GM19328 (cell line): Measurements from ENCODE around the gene NFAM1.
A peak's percentile ranks its signal among the peaks of the same experiment; 100 is the strongest.

Source experiments
- ATAC-seq: cut with Tn5 transposase; IDR thresholded peaks from one replicate; pipeline ENCODE4 v1.9.1; 2021; ENCODE audit warnings: mild to moderate bottlenecking, moderate library complexity; ENCODE audit not compliant: unreplicated experiment

Gene NFAM1

DNA sequence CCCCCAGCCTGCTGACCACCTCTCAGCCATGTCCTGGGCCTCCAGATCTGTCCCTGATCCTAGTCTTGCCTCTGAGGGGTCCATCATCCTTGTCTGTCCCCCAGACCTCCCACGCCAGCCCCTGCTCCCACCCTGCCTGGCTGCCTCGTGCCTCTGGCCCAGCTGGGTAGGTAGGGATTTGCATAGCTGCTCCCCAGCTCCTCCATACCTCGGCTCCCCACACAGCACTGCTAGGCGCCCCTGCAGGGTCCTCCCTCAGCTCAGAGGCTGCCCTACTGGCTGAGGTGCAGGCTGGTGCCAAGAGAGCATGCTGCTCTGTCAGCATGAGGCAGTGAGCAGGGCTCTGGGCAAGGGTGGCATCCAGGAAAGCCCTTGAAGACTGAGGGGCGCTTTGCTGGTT is 47.7 kb downstream of the NFAM1 start:
- no peak for ATAC-seq

DNA sequence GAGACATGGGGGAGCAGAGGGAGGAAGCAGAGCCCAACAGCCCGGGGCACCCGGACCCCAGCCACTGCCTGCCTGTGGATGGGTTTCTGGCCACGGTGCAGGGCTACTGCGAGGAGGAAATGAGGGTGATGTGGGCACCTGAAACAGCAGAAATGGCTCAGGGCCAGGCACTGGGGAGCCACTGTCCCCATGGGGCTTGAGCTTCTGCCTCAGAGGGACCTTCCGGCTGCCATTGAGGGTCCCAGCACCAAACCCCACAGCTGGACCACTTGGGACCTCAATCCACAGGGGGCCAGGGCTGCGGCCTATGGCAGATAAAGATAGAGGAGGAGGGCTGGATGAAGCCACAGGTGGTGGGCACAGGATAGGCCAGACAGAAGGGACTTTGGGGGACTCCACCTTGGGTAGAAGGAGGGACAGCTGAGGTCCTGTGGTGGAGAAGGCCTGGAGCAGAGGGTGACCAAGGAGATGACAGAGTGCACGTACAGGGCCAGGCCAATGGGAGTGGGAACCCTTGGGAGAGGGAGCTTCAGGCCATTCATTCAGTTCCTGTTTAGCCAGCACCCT is 48.3 kb downstream of the NFAM1 start:
- ATAC-seq = no peak

DNA sequence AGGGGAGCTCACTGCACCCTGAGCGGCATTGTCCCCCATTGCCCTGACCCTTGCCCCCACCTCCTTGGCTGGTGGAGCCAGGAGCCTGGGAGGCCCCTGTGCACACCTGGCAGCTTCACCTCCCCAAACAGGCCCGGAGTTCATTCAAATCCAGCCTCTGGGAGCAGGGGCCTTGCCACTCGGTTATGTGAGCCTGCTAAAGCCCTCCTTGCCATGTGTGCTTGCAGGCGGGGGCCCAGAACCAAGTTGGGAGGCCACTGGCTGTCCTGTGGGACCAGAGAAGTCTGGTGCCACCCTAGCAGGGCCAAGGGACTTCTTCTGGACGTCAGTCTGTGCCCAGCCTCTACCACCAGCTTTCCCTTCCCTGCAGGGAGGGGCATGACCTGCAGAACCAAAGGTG is 48.9 kb downstream of the NFAM1 start:
- no peak for ATAC-seq

DNA sequence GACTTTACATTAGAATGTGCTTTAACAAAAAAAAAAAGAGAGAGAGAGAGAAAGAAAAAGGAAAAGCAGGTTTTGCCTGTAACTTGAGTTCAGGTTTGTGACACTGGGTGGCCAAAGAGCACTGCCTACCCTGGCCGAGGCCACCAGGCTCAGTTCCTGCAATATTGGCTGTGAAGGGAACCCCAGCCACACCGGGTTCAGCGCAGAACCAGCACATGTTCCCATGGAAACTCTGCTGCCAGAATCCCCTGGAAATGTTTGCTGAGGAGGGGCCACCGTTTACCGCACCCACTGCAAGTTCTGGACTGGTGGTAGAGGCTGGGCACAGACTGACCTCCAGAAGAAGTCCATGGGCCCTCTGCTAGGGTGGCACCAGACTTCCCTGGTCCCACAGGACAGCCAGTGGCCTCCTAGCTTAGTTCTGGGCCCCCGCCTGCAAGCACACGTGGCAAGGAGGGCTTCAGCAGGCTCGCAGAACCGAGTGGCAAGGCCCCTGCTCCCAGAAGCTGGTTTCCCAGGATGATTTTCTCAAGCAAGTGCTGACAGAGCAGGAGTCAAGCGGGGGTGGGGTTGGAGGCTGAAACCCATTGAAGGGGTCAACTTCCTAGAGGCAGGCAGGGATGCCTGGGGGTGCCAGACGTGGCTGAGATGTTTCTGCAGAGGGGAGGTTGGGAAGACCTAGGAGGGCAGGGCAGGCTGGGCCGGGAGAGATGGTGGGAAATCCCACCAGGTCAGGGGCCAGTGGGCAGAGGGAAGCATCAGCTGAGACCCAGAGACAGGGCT is 51.2 kb downstream of the NFAM1 start:
- ATAC-seq = no peak

DNA sequence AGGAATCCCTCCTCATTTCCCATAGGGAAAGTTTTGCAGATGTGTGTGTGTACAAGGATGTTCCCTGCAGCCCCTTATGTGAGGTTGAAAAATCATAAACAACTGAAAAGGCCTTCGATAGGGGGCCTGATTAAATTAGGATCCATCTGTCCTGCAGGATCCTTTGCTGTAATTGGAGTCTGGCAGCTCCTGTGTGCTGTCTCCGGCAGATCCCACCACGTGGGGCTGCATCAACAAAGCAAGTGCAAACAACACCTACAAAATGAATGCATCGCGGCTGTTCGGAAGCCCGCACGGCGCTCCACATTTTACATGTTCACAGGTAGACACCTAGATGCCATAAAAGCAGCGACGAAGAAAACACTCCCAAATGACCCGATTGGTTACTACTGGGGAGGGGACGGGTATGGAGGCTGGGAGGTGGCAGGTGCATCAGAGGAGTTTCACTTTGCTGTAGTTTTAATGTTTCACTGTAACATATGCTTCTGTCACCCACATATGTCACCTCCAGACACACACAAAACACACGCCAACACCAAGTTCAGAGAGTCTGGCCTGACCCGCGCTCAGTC is 52.2 kb downstream of the NFAM1 start:
- no peak for ATAC-seq

DNA sequence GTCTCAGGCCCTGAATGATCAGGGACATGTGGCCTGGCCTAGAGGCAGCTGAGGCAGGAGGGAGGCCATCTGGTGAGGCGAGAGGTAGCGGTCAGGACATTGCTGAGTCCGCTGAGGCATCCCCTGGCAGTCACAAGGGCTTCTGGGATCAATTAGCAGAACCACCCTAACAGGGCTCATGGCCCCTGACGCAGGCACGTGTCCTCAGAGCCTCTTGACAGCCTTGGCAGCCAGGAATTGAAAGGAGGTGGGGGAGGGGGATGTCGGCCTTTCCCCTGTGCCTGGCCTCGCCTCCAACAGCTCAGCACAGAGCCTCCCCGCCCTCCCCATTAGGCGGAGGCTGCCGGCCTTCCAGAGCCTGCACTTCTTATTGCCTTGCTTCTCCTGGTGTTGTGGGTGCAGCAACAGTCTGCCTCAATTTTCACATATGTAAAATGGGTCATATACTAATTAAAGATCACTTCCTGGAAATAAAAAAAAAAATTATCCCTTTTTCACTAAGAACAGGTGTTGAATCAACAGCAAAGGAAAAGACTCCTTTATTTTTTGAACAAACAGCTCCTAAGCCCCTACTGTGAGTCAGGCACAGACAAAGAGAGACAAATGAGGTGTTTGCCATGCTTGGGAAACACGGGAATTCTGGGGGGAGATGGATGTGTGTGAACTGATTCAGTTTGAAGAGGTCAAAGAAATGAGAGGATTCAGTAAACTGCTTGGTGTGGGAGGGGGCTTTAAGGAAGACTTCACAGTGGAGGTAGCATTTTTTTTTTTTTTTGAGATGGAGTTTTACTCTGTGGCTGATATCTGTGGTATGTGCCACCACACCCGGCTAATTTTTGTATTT is 55.3 kb downstream of the NFAM1 start:
- no peak for ATAC-seq

DNA sequence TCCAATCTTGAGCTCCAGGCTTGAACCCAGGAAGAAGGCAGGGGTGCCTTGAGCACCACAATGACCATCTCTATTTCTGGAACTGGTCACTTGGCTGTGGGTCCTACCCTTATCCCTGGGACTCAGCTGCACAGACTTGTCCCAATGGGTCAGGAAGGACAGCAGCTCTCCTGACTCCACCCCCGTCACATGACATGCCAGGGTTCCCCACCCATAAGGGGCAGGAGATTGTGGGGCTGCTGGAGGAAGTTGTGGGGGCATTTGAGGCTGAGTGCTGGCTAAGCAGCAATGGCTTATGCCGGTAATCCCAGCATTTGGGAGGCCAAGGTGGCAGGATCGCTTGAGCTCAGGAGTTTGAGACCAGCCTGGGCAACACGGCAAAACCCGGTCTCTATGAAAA is 56.2 kb downstream of the NFAM1 start:
- ATAC-seq = no peak

DNA sequence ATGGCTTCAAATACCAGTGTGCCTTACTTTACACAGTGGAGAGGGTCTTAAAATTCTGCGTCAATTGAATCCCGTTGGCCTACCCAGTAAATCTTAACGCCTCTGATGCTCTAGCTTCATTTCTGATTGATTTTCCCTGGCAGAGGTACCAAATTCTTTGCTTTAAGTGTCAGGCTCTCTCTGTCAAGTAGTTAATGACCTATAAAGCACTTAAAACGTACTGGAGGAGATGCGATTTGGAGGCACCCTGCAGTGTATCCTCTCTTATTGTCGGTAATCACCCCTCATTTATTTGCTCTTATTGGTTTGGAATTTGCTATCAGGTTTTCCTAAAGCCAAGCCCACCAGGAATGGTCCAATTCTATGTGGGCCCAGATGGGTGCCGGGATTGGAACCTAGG is 59.2 kb downstream of the NFAM1 start:
- no peak for ATAC-seq

DNA sequence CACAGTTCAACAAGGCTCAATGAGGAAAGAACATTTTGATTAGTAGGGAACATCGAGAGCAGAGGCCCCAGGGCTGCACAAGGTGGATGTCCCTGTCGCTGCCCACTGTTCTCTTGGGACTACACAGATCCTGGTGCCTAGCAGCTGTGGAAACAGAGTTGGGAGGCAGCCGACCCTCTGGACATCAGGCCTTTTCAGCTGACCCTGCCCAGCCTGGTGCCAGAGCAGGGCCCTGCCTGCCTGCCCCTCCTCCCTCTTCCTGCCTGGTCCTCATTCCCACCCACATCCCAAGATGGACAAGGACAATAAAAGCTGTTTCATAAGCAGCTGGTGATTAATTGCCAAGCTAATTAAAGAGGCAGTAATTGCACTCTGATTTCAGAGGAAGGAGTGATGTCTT is 60.7 kb downstream of the NFAM1 start:
- ATAC-seq = no peak

DNA sequence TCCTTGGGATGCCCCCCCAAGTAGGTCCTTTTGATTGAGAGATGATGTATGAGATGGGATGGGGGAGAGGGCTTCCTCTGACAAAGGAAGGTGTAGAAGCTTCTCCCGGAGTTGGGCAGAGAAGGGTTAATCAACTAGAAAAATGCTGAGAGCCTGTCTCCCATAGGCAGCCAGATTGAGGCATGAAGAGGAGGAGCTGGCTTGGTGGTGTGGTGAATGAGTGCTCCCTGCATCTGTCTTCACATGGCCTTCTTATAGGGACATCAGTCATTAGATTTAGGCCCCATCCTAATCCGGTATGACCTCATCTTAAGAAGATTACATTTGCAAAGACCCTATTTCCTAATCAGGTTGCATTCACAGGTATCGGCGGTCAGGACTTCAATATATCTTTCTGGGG is 61.1 kb downstream of the NFAM1 start:
- ATAC-seq = no peak

DNA sequence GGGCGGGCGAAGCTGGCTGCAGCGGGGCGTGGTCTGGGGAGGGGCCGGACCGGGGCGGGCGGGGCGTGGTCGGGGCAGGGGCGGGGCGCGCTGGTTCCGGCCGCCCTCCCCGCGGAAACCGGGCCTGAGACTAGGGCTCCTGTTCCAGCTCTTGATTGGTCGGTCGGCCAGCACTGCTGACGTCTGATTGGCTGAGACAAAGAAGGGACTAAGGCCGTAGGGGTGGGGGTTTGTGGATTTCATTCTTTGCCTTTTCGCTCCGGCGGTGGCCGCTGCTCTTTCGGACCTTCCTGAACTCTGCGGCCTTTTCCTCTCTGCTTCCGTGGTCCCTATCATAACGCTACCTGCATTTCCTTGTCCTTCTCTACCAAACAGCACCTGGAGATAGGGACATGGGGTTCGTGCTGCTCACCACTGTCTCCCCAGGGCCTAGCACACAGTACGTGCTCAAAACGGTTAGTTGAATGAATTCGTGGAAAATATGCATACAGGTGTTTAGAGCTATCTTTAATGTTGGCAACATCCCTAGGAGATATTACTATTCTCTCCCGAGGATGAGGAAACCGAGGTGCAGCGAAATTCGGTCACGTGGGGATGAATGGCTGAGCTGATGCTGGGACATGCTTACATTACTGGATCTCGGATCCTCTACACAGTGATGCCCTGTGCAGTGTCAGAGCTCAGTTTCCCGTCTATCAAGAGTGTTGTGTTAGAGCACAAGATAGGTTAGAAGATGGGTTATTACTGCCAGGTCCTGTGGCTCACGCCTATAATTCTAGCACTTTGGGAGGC is 62.8 kb downstream of the NFAM1 start:
- peak; percentile 93 for ATAC-seq

DNA sequence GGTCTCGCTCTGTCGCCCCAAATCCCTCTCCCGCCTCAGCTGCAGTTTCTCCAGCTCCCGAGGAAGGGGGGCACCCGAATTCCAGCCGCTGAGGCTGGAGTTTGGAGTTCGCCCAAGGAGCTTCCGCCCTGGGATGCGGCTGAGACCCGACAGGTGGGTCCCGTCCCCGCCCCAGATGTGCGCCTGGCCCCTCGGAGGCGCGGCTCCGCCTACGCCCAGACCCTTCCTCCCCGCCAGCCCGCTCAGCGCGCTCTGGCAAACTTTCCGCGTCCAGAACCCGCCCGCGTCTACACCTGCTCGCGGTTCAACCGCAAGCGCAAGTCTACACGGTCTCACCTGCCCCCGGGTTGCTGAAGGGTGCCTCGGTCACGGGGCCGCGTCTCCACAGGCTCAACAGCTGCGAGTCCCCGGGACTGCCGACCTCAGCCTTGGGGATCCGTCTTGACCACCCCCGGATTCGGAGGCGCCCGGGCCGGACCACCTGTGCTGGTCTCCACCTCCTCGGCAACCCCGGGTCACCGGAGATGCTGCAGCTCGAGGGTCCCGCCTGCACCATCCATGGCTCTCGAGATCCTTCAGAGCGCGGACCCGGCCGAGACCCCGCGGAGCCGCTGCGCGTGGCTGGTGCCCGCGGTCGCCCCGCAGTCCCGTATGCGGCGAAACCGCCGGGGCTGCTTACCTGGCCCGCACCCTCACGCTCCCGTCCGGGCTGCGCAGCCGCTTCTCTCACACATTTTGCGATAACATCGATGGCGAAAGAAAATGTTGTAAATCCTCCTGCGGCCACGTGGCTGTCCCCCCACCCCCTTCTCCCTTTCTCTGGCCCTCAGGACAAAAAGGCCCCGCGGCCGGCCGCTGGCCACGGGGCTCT is 63.6 kb downstream of the NFAM1 start:
- ATAC-seq = peak; percentile 17

DNA sequence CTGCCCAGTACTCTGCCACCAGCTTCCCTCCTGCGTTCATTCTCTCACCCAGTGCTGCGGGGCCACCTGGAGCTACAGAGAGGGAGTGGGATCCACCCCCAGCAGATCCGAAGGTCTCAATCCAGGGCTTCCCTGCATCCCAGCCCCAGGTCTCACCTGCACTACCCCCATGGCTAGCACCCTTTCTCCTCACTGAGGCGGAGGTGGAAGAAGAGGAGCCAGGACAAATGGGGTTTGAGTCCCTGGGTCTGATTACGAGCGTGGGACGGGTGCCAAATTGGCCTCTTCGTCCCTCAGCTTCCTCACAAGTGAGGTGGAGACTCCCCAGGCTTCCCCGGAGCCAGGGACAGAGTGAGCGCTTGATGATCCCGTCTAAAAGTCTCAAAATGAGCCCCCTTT is 64.2 kb downstream of the NFAM1 start:
- ATAC-seq = no peak

DNA sequence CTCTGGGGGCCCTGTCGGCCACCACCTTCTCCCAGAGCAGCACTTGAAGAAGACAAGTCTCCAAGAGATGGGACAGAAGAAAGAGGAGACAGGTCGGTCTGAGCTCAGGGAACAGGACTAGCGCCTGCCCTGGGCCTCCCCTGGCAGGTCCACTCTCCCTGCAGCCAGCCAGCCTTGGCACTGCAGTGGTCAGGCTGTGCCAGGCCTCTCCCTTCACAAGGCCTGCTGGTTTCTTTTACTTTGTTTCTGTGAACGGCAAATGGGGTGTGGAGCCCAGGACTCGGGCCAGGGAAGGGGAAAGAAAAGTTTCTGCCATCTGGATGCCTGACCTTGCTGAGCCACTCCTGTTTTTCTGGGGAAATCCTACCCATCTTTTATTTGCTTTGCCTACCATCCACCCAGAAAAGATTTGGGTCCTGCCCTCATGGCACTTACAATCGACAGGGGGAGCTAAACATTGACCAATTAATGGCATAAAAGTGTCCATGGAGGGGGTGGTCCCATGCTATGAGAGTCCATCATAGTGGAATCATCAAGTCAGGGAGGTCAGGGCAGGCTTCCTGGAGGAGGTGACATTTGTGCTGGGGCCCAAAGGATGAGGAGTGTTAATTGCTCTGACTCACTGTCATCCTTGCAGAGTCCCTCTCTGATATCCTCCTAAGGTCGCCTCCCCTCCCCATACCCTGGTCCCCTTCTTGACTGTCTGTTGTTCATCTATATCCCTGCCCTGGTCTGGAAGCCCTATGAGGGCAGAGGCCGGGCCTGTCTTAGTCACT is 65.2 kb downstream of the NFAM1 start:
- ATAC-seq = no peak

DNA sequence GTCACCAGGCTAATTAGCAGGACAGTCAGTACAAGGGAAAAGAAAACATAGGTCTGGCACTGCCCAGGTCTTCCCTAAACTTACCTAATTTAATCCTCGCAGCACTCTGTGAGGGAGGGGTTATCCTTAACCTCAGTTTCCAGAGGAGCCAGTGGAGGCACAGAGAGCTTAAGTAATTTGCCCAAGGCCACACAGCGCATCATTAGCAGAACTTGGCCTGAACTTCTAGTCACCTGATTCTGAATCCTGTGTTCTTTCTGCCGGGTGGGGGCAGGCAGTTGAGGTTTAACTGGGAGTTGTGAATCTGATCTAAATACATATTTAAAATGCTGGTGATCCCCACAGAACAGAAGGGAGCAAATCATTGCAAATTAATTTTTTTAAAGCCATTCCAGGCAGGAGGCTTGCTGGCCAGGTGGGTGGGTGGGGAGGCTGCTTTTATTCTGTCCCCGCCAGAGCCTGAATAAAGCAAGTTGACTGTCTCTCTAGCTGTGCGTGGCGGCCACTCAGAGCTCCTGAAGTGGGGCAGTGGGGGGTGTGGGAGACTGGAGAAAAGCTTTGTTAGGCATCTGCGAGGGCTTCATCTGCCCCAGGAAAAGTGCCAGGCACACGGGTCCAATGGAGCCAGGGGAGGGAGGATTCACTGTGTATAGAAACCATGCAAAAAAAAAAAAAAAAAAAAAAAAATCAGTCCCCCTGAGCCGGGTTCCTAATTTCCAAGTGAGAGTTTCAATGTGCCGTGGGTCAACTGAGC is 66.1 kb downstream of the NFAM1 start:
- no peak for ATAC-seq

DNA sequence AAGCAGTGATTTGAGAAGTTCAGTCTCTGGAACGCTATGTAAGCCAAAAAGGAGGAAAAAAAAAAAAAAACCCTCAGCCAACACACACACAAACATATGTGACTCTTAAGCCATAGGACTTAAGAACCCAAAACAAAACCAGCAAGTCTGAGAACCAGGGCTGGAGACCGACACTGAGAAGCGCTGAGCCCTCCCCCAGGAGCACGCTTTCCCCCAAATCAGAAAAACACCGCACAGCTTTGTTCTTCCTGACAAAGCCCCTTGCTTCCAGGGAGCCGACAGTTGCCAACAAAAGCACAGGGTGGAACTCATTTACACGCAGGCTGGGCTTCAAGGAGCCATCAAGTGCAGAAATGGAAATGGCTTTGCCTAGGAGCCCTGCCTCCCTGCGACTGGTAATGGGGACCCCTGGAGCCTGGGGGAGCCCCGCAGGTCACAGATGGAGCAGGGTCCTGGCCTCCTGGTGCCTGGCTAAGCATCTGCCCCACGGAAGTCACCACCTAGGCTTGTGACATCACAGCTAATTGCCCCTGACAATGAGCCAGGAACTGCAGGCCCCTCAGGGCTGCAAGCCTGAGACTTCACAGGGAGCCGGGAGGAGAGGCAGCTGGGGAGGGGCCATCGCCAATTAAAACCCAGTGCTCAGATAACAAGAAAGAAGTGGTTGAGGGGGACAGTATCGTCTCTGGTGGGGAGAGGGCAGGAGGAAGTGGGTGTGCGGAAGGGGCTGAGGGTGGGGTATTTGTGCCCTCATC is 66.9 kb downstream of the NFAM1 start:
- no peak for ATAC-seq

DNA sequence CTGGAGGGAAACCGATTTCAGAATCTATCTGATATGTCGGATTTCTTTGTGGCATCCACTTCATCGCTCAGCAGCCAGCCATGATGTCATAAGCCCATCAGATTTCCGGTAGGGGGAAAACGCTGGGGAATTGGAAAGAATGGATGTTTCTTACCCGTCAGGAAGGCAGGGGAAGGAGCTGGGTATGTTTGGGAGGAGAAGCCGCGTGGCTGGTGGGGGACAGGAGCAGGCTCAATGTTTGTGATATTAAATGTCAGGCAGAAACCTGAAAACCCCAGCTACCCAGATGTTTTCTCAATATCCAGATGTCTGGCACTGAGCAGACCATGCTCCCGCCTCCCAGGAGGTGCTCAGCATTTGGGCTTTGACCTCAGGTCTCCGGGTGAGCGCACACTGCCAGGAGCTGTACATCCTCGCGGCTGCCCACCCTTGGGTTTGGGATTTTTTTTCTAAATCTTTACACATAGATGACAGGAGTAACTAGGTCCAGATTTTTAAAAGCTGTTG is 67.5 kb downstream of the NFAM1 start:
- no peak for ATAC-seq
